Measurements from ENCODE around the gene ROCK2.

ROCK2 gene

DNA sequence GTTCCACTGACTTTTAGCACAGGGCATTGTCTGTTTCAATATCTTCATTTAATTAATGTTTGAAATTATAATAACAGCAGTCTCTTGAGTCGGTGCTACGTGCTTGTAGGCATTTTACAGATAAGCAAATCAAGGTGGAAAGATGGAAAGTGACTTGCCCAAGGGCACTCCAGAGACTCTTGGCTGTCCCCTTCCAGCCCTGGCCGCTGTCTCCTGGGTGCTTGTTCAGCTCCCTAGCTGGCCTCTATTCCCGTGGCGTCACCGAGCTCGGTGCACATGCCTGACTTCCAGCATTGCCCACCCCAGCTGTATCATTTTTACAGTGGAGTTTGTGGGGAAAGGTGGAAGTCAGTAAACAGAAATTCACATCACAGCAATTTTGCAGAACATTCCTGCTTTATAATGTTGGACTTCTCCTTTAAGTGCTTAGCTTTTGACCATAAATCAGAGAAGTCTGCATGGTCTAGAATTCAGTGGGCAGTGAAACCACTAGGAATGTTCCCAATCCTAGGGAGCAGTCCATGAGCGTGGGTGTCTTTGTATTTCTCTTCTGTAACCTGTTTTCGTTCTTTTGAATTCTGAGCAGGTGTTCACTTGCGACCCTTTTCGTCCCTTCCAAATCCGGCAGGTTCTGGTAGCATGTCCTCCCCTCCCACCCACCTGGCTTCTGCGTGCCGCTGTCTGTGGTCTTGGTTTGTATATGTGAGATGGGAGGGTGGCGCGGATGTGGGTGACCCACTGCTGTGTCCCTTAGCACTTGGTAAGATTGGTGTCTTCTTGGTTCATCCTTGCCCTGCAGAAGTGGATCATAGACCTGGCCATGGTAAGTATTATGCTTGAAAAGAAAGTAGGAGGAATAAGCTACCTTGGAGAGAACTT is 180.8 kb downstream of the ROCK2 start:
- FAIRE-seq (no peak), DNase-seq (ENCODE audit: extremely low spot score, insufficient read length, low read depth) (no peak)

DNA sequence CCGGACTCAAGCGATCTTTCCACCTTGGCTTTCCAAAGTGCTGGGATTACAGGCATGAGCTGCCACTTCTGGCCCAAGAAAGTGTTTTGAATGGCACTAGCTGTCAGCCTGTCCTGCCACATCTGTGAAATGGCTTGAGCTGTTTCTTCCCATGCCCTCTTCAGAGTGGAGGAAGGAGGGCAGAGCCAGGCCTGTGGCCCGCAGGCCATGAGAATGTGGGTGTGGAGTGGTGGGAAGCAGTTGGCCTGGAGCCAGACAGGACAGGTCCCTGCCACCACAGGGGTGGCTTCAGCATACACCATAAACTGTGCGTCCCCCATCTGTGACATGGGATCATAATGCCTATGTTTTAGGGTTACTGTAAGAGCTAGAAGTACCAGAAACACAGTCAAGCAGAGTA is 182.7 kb downstream of the ROCK2 start:
- DNase-seq (ENCODE audit: extremely low spot score, insufficient read length, low read depth) (no peak), FAIRE-seq (no peak)

- peak; percentile 58 for FAIRE-seq
- no peak for DNase-seq (ENCODE audit: extremely low spot score, insufficient read length, low read depth)
Observed at GRCh38 chr2:11160731-11161455, 183.5 kb downstream of the ROCK2 start.

DNA sequence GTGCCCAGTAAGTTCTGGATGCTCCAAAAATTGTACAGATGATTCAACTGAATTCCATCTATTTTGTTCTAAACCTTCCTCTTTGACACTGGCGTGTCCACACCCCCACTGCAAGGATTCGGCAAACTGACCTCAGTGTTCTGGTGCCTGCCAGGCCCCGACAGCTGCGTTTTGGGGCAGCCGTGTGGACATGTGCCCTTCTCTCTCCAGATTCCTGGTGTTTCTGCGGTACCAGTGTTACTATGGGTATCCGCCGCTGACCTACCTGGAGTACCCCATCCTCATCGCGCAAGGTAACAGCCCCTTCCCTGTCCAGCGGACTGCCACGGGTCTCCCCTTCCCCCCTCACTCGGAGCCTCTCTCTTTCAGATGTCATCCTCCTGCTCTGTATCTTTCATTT is 184.2 kb downstream of the ROCK2 start:
- FAIRE-seq (no peak), DNase-seq (ENCODE audit: extremely low spot score, insufficient read length, low read depth) (no peak)

- no peak for DNase-seq (ENCODE audit: extremely low spot score, insufficient read length, low read depth)
- no peak for FAIRE-seq
Observed at GRCh38 chr2:11159574-11160170, 184.8 kb downstream of the ROCK2 start.

DNA sequence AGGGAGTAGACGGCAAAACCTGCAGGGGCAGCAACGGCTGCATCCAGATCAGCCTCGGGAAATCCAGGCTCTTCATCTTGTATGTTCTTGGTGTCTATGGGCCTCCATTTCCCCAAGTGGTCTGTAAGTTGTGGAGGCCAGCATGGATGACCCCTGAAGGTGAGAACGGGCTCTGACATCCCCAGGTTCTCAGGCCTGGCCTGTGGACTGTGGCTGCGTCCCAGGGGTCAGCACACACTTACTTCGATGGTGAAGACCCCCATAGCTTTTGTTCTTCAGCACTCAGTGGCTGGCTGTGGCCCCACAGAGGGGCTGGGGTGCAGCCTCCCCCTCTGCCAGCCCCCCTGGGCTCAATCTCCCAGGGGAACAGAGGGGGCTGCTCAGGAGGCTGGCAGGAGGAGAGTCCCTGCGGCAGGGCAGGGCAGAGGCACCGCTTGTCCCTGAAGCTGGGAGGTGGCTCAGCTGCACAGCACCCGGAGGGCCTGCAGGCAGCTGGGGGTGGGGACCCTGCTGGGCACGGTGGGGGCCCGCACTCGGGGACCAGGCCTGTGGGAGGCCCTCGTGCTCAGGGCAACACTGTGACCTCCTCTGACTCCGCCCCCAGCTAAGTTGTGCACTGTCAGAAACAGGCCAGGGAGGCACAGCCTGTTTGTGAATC is 185.4 kb downstream of the ROCK2 start:
- DNase-seq (ENCODE audit: extremely low spot score, insufficient read length, low read depth) (no peak), FAIRE-seq (no peak)

- no peak for FAIRE-seq
- DNase-seq (ENCODE audit: extremely low spot score, insufficient read length, low read depth), result no peak
Observed at GRCh38 chr2:11157731-11158130, 186.7 kb downstream of the ROCK2 start.

DNA sequence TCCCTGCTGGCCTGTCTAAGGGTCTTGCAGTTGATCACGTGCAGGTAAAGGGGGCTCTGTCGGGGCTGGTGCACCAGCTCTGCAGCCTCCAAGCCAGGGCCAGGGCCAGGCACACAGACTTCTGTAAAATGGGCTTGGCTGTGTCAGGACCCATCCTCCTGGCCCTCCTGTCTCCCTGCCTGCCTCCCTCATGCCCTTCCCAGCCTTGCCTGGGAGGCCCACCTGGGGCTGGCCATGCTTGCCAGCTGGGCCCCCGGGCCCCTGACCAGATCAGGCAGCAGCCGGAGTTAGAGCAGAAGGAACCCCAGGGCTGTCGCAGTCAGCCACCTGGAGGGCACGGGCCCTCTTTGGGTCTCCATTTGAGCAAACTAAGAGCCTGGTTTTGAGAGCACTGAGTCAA is 187.1 kb downstream of the ROCK2 start:
- DNase-seq (ENCODE audit: extremely low spot score, insufficient read length, low read depth) (no peak), FAIRE-seq (no peak)

DNA sequence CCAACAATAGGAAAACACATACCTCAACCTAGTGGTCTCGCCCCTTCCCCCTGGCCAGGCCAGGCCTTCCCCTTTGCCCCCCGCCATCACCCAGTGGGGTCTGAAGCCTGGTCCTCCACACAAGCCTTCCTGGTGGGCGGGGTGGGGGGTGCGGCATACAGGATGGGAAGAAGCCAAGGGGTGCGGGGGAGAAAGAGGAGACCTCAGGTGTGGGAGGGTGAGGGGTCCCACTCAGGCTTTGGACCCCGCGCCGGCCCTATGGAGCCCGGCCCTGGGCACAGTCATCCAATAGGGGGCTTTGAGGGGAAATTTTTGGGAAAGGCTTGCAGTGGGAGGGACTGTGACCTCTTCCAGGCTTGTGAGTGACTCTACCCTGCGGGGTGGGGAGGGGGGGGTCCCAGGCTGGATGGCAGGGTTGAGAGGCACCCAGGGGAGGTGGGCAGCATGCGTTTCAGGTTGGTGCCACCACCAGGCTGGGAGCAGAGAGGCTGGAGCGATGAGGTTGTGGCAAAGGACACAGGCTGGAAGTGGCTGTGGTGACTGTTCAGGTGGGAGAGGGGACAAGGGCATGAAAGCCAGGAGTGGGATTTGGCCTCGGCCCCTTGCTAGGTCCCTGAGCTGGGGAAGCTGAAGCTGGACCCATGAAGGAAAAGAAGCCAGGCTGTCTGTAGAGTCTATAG is 187.9 kb downstream of the ROCK2 start:
- DNase-seq (ENCODE audit: extremely low spot score, insufficient read length, low read depth) (no peak), FAIRE-seq (no peak)

DNA sequence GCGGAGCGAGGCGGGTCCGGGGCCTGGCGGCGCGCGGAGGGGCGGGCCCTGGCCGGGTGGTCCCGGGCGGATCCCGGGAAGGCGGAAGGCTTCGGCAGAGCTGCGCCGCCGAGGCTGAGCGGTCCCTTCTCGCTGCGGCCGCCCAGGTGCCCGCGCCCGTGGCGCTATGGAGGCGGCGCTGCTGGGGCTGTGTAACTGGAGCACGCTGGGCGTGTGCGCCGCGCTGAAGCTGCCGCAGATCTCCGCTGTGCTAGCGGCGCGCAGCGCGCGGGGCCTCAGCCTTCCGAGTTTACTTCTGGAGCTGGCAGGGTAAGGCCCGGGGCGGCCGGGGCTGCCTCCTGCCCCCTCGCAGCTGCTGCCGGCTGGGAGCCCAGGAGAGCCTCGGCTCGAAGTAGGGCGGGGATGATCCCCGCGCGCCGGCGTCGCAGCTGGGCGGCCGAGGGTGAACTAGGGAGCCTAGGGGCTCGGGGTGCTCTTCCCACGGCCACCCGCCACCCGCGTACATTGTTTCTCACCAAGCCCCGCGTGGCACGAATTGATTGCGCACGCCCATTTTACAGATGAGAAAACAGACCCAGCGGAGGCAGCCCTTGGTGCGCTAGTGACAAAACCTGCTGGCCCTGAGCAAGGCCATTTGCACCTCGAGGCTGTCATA is 188.9 kb downstream of the ROCK2 start, which contains the start of gene SLC66A3:
TSS of gene SLC66A3 (plus strand) at position 87 of the 655 bp plus-strand sequence. CDS start at position 167, 80 bp downstream.
- FAIRE-seq (no peak), DNase-seq (ENCODE audit: extremely low spot score, insufficient read length, low read depth) (no peak)

DNA sequence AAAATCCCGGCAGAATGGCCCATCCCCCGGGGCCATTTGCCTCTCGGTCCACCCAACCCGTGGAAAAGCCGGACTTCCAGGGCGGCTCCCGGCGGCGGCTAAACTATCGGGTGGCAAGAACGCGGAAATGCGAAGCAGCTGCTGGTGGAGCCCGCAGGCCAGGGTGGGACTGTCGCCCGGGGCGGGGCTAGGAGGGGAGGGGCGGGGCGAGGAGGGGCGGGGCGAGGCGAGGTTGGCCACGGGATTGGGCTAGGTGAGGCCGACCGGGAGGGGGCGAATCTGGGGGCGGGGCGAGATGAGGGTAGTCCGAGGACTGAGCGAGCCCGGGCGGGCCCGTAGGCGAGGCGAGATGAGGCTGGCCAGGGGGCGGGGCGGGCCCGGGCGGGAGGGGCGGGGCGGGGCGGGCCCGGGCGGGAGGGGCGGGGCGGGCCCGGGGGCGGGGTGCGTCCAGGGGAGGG is 189.5 kb downstream of the ROCK2 start:
- FAIRE-seq, result peak; percentile 74
- peak; percentile 100 for DNase-seq (ENCODE audit: extremely low spot score, insufficient read length, low read depth)

GRCh38 chr2:11154016-11154922 is 190.2 kb downstream of the ROCK2 start:
- FAIRE-seq, result no peak
- DNase-seq (ENCODE audit: extremely low spot score, insufficient read length, low read depth), result no peak

DNA sequence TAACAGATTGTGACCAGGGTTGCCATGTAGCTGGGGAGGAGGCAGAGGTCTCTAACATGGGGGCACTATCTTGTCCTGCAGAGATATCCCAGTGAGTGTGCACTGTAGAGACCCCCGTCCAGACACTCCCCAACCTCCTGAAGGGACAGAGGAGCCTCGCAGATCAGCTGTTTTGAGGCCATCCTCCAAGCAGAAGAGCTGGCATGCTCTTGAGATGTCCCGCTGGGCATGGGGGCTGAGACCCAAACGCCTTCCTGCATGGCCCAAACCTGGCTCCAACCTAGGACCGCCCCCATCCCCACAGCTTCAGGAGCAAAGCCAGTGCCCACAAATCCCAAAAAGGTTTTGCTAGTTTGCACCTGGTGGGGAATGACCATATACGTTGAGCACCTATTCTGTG is 191.8 kb downstream of the ROCK2 start:
- no peak for FAIRE-seq

DNA sequence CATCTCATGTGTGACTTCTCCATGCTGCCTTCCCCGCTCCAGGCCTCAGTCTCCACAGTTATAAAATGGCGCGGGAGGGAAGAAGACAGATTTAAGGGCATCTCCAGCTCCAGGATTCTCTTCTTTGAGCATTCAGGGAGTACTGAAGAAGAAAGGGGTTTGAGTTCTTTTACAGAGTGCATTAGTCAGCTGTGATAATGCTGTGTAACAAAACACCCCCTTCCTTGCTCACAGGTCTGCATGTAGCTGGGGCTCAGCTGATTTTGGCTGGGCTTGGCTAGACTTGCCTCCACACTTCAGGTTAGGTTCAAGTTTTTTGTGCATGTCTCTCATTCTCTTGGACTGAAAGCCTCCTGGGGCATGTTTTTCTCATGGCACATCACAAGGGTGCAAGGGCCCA is 197.2 kb downstream of the ROCK2 start:
- no peak for FAIRE-seq
- no peak for DNase-seq (ENCODE audit: extremely low spot score, insufficient read length, low read depth)

More for the DNA sequence above, 191.8 kb downstream of the ROCK2 start:
- DNase-seq (ENCODE audit: extremely low spot score, insufficient read length, low read depth), result no peak

GRCh38 chr2:11146076-11146475 is 198.4 kb downstream of the ROCK2 start:
- DNase-seq (ENCODE audit: extremely low spot score, insufficient read length, low read depth) (no peak), FAIRE-seq (no peak)

- no peak for DNase-seq (ENCODE audit: extremely low spot score, insufficient read length, low read depth)
- no peak for FAIRE-seq
Observed at GRCh38 chr2:11145350-11145749, 199.1 kb downstream of the ROCK2 start.

DNA sequence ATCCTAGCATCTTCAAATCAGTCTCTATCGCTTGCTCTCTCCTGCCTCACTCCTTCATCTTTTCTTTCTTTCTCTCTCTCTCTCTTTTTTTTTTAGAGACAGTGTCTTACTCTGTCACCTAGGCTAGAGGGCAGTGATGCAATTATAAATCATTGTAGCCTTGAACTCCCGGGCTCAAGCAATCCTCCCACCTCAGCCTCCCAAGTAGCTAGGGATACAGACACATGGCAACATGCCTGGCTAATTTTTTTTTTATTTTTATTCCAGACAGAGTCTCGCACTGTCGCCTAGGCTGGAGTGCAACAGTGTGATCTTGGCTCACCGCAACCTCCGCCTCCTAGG is 199.7 kb downstream of the ROCK2 start:
- FAIRE-seq (no peak), DNase-seq (ENCODE audit: extremely low spot score, insufficient read length, low read depth) (no peak)

DNA sequence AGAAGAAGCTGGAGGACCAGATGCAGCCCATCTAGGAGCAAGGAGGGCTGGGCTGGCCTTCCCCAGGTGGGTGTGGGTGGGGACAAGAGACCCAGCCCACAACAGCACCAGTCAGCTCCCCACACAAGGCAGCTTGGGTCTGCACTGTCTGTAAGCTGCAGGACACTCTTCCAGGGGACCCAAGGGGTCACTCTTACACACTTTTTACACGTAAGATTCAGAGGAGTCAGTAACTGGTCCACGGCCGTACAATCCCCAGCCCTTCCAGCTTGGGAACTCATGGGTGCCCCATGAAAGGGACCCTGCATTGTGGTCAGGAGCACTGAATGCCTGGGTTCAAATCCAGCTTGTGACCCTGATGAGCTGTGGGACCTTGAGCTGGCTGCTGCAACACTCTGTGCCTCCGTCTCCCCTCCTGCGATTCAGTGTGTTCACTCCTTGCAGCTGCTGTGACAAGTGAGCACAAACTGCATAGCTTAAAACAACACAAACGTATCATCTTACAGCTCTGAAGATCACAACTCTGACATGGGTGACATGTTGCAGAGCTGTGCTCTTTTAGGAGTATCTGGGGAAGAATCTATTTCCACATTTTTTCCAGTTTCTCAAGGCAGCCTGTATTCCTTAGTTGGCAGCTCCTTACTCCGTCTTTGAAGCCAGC is 200.2 kb downstream of the ROCK2 start:
- no peak for FAIRE-seq
- DNase-seq (ENCODE audit: extremely low spot score, insufficient read length, low read depth), result no peak
